ENCODE results near the gene IQCH. TPM values are rescaled to one million over a fixed set of nuclear protein-coding genes. Genes with fewer than 3 reads are reported as not detected.

The IQCH gene
- total and polyA plus RNA-seq, 2 experiments from 2014 or later, result 1.7 to 4.6 TPM

GRCh38 chr15:67509918-67510317, 255.3 kb downstream of the IQCH start:
- Mint-ChIP-seq H3K36me3 (ENCODE audit: low read depth) (no peaks in the 10 kb centered on the region), H3K27ac (no peak overlapping the region), H3K4me3 (no peak overlapping the region), H3K9me3 (no peaks in the 10 kb centered on the region), H3K4me1 (0 out of 3 replicates have a peak, but pooled peaks cover 2% of the 10 kb centered on the region), H3K27me3 (ENCODE audit: insufficient read depth, low read depth, poor library complexity) (no peaks in the 10 kb centered on the region)
- H3K4me1 ChIP-seq (ENCODE audit: insufficient read depth), result no peaks in the 10 kb centered on the region
- H3K36me3 ChIP-seq (ENCODE audit: insufficient read depth), result no peaks in the 10 kb centered on the region; the same call in none of the 2 replicates
- H3K79me2 ChIP-seq (replicated peaks; ENCODE audit: insufficient read depth), result no peaks in the 10 kb centered on the region
- no peak overlapping the region for H3K4me2 ChIP-seq
- no peaks in the 10 kb centered on the region for H3K27me3 ChIP-seq (ENCODE audit: insufficient read depth)
- no peak overlapping the region for H3K27ac ChIP-seq (ENCODE audit: low read depth)
- no peaks in the 10 kb centered on the region for H3F3A ChIP-seq (replicated peaks; ENCODE audit: low read depth)
- H2AFZ ChIP-seq, result no peak overlapping the region
- no peaks in the 10 kb centered on the region; the same call in 1 of the 2 replicates for H4K20me1 ChIP-seq (replicated peaks; ENCODE audit: insufficient read depth)
- no peaks in the 10 kb centered on the region for H3K9me2 ChIP-seq (ENCODE audit: insufficient read depth)
- no peak overlapping the region for H3K4me3 ChIP-seq
- TF ChIP-seq EZH2 (IDR thresholded peaks at IDR 0.05; ENCODE audit: low read depth, unreplicated experiment) (no peak), POLR2AphosphoS5 (IDR thresholded peaks at IDR 0.05; ENCODE audit: low read depth) (no peak), ETS1 (IDR thresholded peaks at IDR 0.05) (no peak), ZNF331 (CRISPR knock-in tag; IDR thresholded peaks at IDR 0.05; ENCODE audit: low read depth) (no peak), CREB1 (CRISPR knock-in tag; IDR thresholded peaks at IDR 0.05; ENCODE audit: low read depth) (no peak), JUNB (IDR thresholded peaks at IDR 0.05; ENCODE audit: unreplicated experiment) (no peak), STAT1 (IDR thresholded peaks at IDR 0.05; ENCODE audit: unreplicated experiment) (no peak), EZH2phosphoT487 (IDR thresholded peaks at IDR 0.05; ENCODE audit: unreplicated experiment) (no peak), NANOG (IDR thresholded peaks at IDR 0.05; ENCODE audit: borderline replicate concordance) (no peak)
- TF ChIP-seq, protein P1, sequence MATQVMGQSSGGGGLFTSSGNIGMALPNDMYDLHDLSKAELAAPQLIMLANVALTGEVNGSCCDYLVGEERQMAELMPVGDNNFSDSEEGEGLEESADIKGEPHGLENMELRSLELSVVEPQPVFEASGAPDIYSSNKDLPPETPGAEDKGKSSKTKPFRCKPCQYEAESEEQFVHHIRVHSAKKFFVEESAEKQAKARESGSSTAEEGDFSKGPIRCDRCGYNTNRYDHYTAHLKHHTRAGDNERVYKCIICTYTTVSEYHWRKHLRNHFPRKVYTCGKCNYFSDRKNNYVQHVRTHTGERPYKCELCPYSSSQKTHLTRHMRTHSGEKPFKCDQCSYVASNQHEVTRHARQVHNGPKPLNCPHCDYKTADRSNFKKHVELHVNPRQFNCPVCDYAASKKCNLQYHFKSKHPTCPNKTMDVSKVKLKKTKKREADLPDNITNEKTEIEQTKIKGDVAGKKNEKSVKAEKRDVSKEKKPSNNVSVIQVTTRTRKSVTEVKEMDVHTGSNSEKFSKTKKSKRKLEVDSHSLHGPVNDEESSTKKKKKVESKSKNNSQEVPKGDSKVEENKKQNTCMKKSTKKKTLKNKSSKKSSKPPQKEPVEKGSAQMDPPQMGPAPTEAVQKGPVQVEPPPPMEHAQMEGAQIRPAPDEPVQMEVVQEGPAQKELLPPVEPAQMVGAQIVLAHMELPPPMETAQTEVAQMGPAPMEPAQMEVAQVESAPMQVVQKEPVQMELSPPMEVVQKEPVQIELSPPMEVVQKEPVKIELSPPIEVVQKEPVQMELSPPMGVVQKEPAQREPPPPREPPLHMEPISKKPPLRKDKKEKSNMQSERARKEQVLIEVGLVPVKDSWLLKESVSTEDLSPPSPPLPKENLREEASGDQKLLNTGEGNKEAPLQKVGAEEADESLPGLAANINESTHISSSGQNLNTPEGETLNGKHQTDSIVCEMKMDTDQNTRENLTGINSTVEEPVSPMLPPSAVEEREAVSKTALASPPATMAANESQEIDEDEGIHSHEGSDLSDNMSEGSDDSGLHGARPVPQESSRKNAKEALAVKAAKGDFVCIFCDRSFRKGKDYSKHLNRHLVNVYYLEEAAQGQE (IDR thresholded peaks at IDR 0.05; ENCODE audit: unreplicated experiment), result no peak
- ATAC-seq, result no peak
- DNase-seq (ENCODE audit: low spot score), result no peak

DNA sequence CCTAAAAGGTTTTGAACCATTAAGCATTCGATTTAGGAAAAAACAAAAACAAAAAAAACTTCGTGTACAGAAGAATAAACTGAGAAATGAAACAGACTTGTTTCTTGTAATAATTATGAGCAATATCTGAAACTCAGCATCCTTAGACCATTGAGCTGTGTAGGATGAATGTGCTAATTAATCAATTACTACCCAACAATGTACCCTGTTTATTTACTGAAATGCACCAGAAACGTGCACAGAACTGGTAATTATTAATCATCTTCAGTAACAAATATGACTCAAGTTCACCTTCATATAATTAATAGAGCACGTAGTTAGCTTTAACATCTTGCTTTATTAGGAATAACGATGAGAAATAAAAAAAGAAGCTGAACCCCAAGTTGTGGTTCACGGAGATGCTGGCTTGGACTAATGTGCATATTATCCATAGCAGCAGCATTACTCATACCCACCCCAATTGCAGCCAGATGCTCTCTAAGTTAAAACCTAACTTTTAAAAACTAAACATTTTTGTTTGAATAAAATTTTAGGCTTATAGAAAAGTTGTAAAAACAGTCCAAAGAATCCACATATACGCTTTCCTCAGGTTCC, 256.1 kb downstream of the IQCH start:
- peaks cover 1% of the 10 kb centered on the region for H3K27me3 Mint-ChIP-seq (ENCODE audit: insufficient read depth, low read depth, poor library complexity)
- no peaks in the 10 kb centered on the region for H3F3A ChIP-seq (replicated peaks; ENCODE audit: low read depth)
- no peaks in the 10 kb centered on the region for H3K4me1 ChIP-seq (ENCODE audit: insufficient read depth)
- H3K36me3 ChIP-seq (ENCODE audit: insufficient read depth), result no peaks in the 10 kb centered on the region; the same call in none of the 2 replicates
- H3K27ac ChIP-seq (ENCODE audit: low read depth), result no peak overlapping the region
- H3K9me2 ChIP-seq (ENCODE audit: insufficient read depth), result no peaks in the 10 kb centered on the region
- no peaks in the 10 kb centered on the region for H3K79me2 ChIP-seq (replicated peaks; ENCODE audit: insufficient read depth)
- TF ChIP-seq, protein P1 (IDR thresholded peaks at IDR 0.05; ENCODE audit: unreplicated experiment), result no peak
- H2AFZ ChIP-seq, result no peak overlapping the region
- H3K4me3 ChIP-seq, result no peak overlapping the region
- no peak overlapping the region for H3K4me2 ChIP-seq
- H3K4me3 Mint-ChIP-seq, result no peak overlapping the region
- no peaks in the 10 kb centered on the region; the same call in 1 of the 2 replicates for H4K20me1 ChIP-seq (replicated peaks; ENCODE audit: insufficient read depth)
- H3K36me3 Mint-ChIP-seq (ENCODE audit: low read depth), result no peaks in the 10 kb centered on the region
- ATAC-seq (no peak), DNase-seq (ENCODE audit: low spot score) (no peak)
- H3K4me1 Mint-ChIP-seq, result 0 out of 3 replicates have a peak, but pooled peaks cover 2% of the 10 kb centered on the region
- H3K9me3 Mint-ChIP-seq, result no peaks in the 10 kb centered on the region
- H3K27me3 ChIP-seq (ENCODE audit: insufficient read depth), result no peaks in the 10 kb centered on the region
- H3K27ac Mint-ChIP-seq, result no peak overlapping the region
